Measurements from ENCODE around the gene KSR1. TPM values are rescaled to one million over a fixed set of nuclear protein-coding genes. Genes with fewer than 3 reads are reported as not detected.
"Not testable (repeated sequence)": the region's sequence is repeated elsewhere in the genome, so short reads cannot be mapped to it uniquely, and the experiment has no call there.

Gene KSR1
- total RNA-seq, 2 donors from 2014 or later: 7.9 to 10.2 TPM

- no peak for DNase-seq (ENCODE audit: low spot score)
- Histone ChIP-seq H3K27me3 (no peaks in the 10 kb centered on the region), H3K4me1 (no peaks in the 10 kb centered on the region), H3K36me3 (no peaks in the 10 kb centered on the region), H3K27ac (no peak overlapping the region), H3K9me3 (no peaks in the 10 kb centered on the region), H3K4me3 (no peak overlapping the region)
- TF ChIP-seq CTCF (IDR thresholded peaks at IDR 0.05): no peak
Observed at GRCh38 chr17:27424941-27425340, 31.3 kb upstream of the KSR1 start.

GRCh38 chr17:27425571-27425970 is 30.7 kb upstream of the KSR1 start:
- DNase-seq (ENCODE audit: low spot score); H3K4me1 ChIP-seq: not testable (repeated sequence)

GRCh38 chr17:27425991-27426390 is 30.3 kb upstream of the KSR1 start:
- TF ChIP-seq CTCF (IDR thresholded peaks at IDR 0.05): no peak
- H3K27me3 ChIP-seq: no peaks in the 10 kb centered on the region
- H3K4me3 ChIP-seq: no peak overlapping the region
- no peaks in the 10 kb centered on the region for H3K4me1 ChIP-seq
- H3K9me3 ChIP-seq: no peaks in the 10 kb centered on the region
- no peak overlapping the region for H3K27ac ChIP-seq
- no peak for DNase-seq (ENCODE audit: low spot score)
- no peaks in the 10 kb centered on the region for H3K36me3 ChIP-seq

More at GRCh38 chr17:27425571-27425970, 30.7 kb upstream of the KSR1 start:
- not testable (repeated sequence) for H3K27ac ChIP-seq, H3K36me3 ChIP-seq, H3K4me3 ChIP-seq, H3K9me3 ChIP-seq, H3K27me3 ChIP-seq

GRCh38 chr17:27426471-27426870 is 29.8 kb upstream of the KSR1 start:
- not testable (repeated sequence) for H3K4me3 ChIP-seq; H3K36me3 ChIP-seq; H3K9me3 ChIP-seq; H3K27me3 ChIP-seq; H3K4me1 ChIP-seq; H3K27ac ChIP-seq; DNase-seq (ENCODE audit: low spot score)

- not testable (repeated sequence) for H3K36me3 ChIP-seq; H3K27ac ChIP-seq; H3K4me1 ChIP-seq; H3K9me3 ChIP-seq; DNase-seq (ENCODE audit: low spot score); H3K4me3 ChIP-seq; H3K27me3 ChIP-seq
Observed at GRCh38 chr17:27427166-27427862, 28.9 kb upstream of the KSR1 start.

GRCh38 chr17:27428781-27429505 is 27.3 kb upstream of the KSR1 start:
- Histone ChIP-seq H3K36me3 (no peaks in the 10 kb centered on the region), H3K27ac (no peak overlapping the region), H3K9me3 (no peaks in the 10 kb centered on the region), H3K4me3 (no peak overlapping the region), H3K27me3 (no peaks in the 10 kb centered on the region), H3K4me1 (no peaks in the 10 kb centered on the region)
- DNase-seq (ENCODE audit: low spot score): no peak
- no peak for TF ChIP-seq CTCF (IDR thresholded peaks at IDR 0.05)

GRCh38 chr17:27429666-27430382 is 26.4 kb upstream of the KSR1 start:
- DNase-seq (ENCODE audit: low spot score): no peak
- Histone ChIP-seq H3K4me1 (no peaks in the 10 kb centered on the region), H3K27me3 (no peaks in the 10 kb centered on the region), H3K9me3 (no peaks in the 10 kb centered on the region), H3K36me3 (no peaks in the 10 kb centered on the region), H3K27ac (no peak overlapping the region), H3K4me3 (no peak overlapping the region)
- TF ChIP-seq CTCF (IDR thresholded peaks at IDR 0.05): no peak
